Mucosa of descending colon (tissue), 3 donors: ENCODE results near the gene ZSCAN22. TPM values are rescaled to one million over a fixed set of nuclear protein-coding genes. Genes with fewer than 3 reads are reported as not detected.

Source experiments
- ATAC-seq: fragments of 200-7000 bp; cut with Tn5 transposase; one replicate; pipeline ENCODE4 v1.9.1; 2020; ENCODE audit warnings: mild to moderate bottlenecking, moderate library complexity
- DNase-seq, 3 donors: peaks; one replicate each; pipeline ENCODE4 v3.0.0-alpha.2; 2020
- H3K36me3 ChIP-seq: fragments of 200-600 bp; one replicate; pipeline ENCODE4 v1.8.0; 2021; ENCODE audit warnings: low read depth, mild to moderate bottlenecking
- H3K4me1 ChIP-seq: fragments of 200-600 bp; one replicate; pipeline ENCODE4 v1.8.0; 2021; ENCODE audit warnings: low read depth, mild to moderate bottlenecking
- H3K4me3 ChIP-seq: fragments of 200-600 bp; one replicate; pipeline ENCODE4 v1.8.0; 2021; ENCODE audit warnings: mild to moderate bottlenecking
- H3K9me3 ChIP-seq: fragments of 200-600 bp; one replicate; pipeline ENCODE4 v1.8.0; 2021; ENCODE audit warnings: mild to moderate bottlenecking
- intact Hi-C, 2 donors: fragments of 100-400 bp; cut with DNase I in 1 of 2; cut with micrococcal nuclease in 1 of 2; formaldehyde crosslinking; loops; one replicate each; pipeline versions ENCODE4 v1.11.0 to v1.11.1; 2022; cut with DNase I, micrococcal nuclease
- total RNA-seq, 3 donors: library from RNA; stranded (reverse); fragmentation: NEBNext Ultra II Directional in 2 of 3; extraction: Animal tissue kit (Norgen Biotek cat#: 25700) in 2 of 3; gene quantifications; one replicate each; pipeline versions ENCODE4 v1.2.1 to v1.2.4, GENCODE V29; 2021 to 2023
- TF ChIP-seq, protein P1 (sequence below): fragments of 200-600 bp; IDR thresholded peaks from one replicate; pipeline ENCODE4 v1.8.0; 2022; ENCODE audit warnings: antibody characterized with exemption, mild to moderate bottlenecking
- donor health status: DM: no; HTN: no; CAD: no; lungs with moderate emphysema.
- donor health status: DM: no; HTN: no; CAD: no.
- donor health status: DM: no; HTN: yes; CAD: no.

The ZSCAN22 gene
- total RNA-seq, 3 donors from 2014 or later, result 2.4 to 5.4 (median 3.2) TPM

DNA sequence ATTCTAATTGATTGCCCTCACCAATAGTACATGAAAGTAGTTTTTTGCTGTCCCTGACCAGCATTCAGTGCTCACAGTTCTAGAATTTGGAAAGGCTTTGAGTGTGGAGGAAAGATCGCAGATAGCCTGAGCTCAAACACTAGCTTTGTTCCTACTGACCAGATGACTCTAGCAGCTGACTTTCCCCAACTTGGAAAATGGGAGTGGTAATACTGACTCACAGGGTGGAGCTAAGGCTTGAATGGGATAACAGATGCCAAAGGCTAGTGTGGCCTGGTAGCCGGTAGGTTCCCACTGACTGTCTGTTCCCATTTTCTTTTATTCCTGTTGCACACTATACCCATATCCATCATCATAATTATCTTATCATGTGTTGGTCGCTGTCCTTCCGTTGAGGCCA is 3.7 kb downstream of the ZSCAN22 start:
- Histone ChIP-seq H3K9me3 (no peaks in the 10 kb centered on the region), H3K4me1 (peaks cover 19% of the 10 kb centered on the region), H3K4me3 (no peak overlapping the region), H3K36me3 (no peaks in the 10 kb centered on the region)
- ATAC-seq (no peak), DNase-seq (no peak)
- intact Hi-C loops, result no loop called here
- TF ChIP-seq, protein P1, sequence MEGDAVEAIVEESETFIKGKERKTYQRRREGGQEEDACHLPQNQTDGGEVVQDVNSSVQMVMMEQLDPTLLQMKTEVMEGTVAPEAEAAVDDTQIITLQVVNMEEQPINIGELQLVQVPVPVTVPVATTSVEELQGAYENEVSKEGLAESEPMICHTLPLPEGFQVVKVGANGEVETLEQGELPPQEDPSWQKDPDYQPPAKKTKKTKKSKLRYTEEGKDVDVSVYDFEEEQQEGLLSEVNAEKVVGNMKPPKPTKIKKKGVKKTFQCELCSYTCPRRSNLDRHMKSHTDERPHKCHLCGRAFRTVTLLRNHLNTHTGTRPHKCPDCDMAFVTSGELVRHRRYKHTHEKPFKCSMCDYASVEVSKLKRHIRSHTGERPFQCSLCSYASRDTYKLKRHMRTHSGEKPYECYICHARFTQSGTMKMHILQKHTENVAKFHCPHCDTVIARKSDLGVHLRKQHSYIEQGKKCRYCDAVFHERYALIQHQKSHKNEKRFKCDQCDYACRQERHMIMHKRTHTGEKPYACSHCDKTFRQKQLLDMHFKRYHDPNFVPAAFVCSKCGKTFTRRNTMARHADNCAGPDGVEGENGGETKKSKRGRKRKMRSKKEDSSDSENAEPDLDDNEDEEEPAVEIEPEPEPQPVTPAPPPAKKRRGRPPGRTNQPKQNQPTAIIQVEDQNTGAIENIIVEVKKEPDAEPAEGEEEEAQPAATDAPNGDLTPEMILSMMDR, result no peak

DNA sequence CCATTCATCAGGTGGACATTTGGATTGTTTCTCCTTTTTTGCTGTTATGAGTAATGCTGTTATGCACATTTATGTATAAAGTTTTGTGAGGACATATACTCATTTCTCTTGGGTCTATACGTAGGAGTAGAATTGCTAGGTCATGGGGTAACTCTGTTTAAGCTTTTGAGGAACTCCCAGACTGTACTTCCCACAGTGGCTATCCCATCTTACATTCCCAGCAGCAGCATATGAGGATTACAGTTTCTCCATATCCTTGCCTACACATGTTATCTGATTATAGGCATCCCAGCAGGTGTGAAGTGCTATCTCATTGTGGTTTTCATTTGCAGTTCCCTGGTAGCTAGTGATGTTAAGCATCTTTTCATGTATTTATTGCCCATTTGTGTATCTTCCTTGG is 5.9 kb downstream of the ZSCAN22 start:
- DNase-seq, result no peak
- TF ChIP-seq, protein P1, result no peak
- Histone ChIP-seq H3K9me3 (no peaks in the 10 kb centered on the region), H3K36me3 (no peaks in the 10 kb centered on the region), H3K4me1 (peaks cover 9% of the 10 kb centered on the region), H3K4me3 (no peak overlapping the region)
- intact Hi-C loops, result no loop called here
- ATAC-seq, result no peak

DNA sequence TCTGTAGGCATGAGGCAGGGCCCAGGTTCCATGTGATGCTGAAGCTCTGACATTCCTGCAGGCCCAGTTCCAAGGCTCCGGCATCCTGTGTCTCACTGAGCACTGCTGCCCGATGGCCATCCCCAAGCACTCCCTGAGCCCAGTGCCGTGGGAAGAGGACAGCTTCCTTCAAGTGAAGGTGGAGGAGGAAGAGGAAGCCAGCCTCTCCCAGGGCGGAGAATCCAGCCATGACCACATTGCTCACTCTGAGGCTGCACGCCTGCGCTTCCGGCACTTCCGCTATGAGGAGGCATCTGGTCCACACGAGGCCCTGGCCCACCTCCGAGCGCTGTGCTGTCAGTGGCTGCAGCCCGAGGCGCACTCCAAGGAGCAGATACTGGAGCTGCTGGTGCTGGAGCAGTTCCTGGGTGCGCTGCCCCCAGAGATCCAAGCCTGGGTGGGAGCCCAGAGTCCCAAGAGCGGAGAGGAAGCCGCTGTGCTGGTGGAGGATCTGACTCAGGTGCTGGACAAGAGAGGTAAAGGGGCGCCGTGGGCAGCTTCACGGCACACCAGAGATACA is 8.0 kb downstream of the ZSCAN22 start:
- intact Hi-C loops, result no loop called here
- ATAC-seq (no peak), DNase-seq (no peak)
- TF ChIP-seq, protein P1, result no peak
- H3K4me1 ChIP-seq, result no peaks in the 10 kb centered on the region
- H3K36me3 ChIP-seq, result no peaks in the 10 kb centered on the region
- no peaks in the 10 kb centered on the region for H3K9me3 ChIP-seq
- no peak overlapping the region for H3K4me3 ChIP-seq

DNA sequence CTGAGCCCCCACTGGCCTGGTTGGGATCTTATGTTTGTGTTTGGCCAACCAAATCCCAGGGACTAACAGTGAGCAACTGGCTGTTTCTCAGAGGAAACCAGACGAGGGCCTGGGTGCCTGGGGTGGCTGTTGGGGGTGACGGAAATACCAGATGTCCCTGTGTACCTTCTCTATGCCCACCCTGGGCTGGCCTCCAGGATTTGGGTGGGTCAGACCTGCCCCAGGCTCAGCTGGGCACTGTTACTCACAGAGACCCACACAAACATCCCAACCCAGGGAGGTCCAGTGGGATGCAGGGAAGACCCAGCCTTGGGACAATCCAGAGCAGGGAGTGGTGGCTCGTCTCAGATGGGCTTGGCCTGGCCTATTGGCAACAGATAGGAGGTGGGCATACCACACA is 8.8 kb downstream of the ZSCAN22 start:
- no peak for DNase-seq
- Histone ChIP-seq H3K4me1 (no peaks in the 10 kb centered on the region), H3K36me3 (no peaks in the 10 kb centered on the region), H3K4me3 (no peak overlapping the region), H3K9me3 (no peaks in the 10 kb centered on the region)
- TF ChIP-seq, protein P1, result no peak
- ATAC-seq, result no peak
- intact Hi-C loops, result no loop called here

DNA sequence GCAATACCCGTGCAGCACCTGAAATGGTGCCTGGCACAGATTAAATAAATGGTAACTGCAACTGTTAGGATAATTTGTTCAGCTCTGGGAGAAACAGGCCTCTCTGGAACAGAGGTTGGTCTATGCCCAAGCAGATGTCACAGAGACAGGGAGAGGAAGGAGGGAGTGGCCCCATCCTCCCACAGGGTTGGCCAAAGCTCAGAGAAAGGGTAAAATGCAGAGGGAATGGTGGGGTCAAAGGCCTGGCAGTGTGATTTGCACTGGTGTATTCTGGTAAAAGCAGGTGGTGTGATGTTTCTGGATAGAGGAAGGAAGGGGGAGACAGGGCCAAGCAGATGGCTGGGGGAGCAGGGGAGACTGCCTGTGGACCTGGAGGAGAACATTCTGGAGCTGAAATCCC is 9.4 kb downstream of the ZSCAN22 start:
- no peaks in the 10 kb centered on the region for H3K36me3 ChIP-seq
- H3K4me1 ChIP-seq, result no peaks in the 10 kb centered on the region
- TF ChIP-seq, protein P1, result no peak
- ATAC-seq (no peak), DNase-seq (no peak)
- intact Hi-C loops, result no loop called here
- H3K4me3 ChIP-seq, result no peak overlapping the region
- no peaks in the 10 kb centered on the region for H3K9me3 ChIP-seq

DNA sequence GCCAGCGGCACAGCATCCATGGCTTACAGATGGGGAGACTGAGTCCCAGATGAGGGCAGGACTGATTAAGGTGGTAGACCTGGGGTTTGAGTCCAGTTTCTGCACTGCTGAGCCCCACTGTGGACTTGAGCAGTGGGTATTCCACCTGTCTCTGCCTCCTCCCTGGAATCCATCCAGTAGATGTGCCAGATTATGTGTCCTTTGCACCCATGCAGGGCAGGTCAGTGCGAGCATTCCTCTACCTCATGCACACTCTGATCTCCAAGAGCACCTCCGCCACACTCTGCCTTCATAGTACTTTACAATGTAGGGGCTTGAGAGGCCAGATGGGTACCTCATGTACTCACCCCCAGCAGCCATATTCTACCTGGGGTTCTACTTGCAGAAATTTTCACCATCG is 10.0 kb downstream of the ZSCAN22 start:
- intact Hi-C loops, result no loop called here
- TF ChIP-seq, protein P1, result no peak
- ATAC-seq (no peak), DNase-seq (no peak)
- no peaks in the 10 kb centered on the region for H3K36me3 ChIP-seq
- no peaks in the 10 kb centered on the region for H3K4me1 ChIP-seq
- no peaks in the 10 kb centered on the region for H3K9me3 ChIP-seq
- no peak overlapping the region for H3K4me3 ChIP-seq
